ENCODE data around the gene VSIR. TPM values are rescaled to one million over a fixed set of nuclear protein-coding genes. Genes with fewer than 3 reads are reported as not detected.

VSIR gene
- polyA plus RNA-seq, 1 experiment: 169 TPM

DNA sequence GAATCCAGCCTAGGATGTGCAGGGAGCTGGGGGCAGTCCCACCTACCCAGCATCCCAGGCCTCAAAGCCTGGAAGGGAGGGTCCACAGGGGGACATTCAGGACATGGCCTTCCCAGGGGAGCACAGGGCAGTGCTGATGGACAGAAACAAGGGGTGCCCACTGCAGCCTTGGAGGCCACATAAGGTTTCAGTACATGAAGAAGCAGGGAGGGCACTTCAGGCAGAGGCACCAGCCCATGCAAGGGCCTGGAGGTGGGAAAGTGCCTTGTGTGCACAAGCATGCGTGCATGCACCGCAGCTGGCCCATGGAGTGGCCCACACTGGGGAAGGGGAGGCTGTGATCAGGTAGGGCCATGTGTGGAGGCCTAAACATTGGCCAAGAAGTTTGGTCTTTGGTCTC lies 62.8 kb downstream of the VSIR start:
- no peaks in the 10 kb centered on the region for H3K36me3 ChIP-seq (ENCODE audit: control insufficient read depth, insufficient read depth, low read length)
- TF ChIP-seq CTCF (IDR thresholded peaks at IDR 0.05; ENCODE audit: insufficient read depth, low read depth, low read length): no peak
- DNase-seq (ENCODE audit: low read depth): no peak
- no peak overlapping the region for H3K4me3 ChIP-seq (ENCODE audit: low read depth, low read length)
- POLR2A ChIA-PET: no interaction called here
- no peaks in the 10 kb centered on the region for H3K27me3 ChIP-seq (ENCODE audit: control insufficient read depth, insufficient read depth, low read length)
- CTCF ChIA-PET: interaction anchor here (2.0 kb wide), 1 partner anchor 101 kb away, joined by 5 read pairs; no protein-coding TSS in a partner anchor

DNA sequence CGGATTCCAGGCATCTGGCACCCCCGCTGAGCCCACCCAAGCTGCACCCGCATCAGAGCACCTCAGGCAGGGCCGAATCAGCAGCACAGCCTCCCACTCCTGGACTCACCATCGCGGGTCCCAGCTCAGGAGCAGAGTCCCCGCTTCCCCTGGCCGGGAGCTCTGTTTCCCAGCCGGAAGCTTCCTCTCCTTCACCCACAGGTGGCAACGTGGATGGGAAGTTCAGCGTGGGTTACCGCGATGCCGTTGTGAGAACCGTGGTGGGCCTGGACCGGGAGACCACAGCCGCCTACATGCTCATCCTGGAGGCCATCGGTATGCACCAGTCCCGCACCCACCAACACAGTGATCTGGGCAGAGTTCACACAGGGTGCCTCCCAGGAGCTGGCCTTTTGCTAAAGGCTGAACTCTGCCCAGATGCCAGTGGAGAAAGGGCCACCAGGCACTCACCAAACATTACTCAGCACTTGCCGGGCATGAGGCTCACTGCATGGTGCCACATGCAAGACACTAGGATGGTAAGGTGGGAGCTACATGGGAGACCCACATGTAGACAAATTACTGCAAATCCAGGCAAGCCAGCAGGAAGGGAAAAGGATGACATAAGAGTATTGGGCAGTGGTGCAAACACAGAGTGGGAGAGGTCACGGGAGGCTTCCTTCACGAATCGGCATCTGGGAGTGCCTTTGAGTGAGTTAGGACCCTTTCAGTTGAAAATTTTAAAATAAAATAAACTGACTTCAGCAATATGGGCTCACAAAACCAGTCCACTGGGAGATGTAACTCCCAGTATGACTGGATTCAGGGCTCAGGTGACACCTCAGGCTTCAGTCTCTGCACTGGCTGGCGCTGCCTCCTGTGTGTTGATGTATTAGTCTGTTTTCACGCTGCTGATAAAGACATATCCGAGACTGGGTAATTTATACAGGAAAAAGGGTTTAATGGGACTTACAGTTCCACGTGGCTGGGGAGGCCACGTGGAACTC lies 64.1 kb downstream of the VSIR start:
- POLR2A ChIA-PET: interaction anchor here (0.6 kb wide), 1 partner anchor 249 kb away, joined by 3 read pairs; no protein-coding TSS in a partner anchor

DNA sequence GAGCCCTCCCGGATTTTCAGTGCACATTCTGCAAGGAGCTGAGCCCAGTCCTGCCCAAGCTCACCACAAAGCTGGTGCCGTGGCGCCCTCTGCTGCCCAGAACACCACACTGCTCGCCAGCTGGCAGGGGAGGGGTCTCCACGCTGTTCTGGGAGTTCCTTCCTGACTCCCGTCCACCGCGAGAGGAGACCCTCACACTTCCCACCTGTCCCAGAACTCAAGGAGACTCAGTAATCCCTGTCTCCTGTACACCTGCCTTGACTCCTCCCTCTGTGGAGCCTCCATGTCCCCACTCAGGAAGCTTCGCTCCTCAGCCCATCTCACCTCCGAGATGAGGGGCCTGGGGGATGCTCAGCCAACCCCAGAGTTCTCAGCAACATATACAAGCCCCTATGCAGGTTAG lies 65.0 kb downstream of the VSIR start:
- DNase-seq (ENCODE audit: low read depth): no peak
- peaks cover 2% of the 10 kb centered on the region; the same call in 1 of the 2 replicates for H3K27me3 ChIP-seq (ENCODE audit: control insufficient read depth, insufficient read depth, low read length)
- ChIA-PET POLR2A (no interaction called here), CTCF (interaction anchor here (0.6 to 6.4 kb wide), 32 partner anchors 10 to 864 kb away, joined by 3 to 93 read pairs (median 4); partner anchors contain the start of genes C10orf105, SLC29A3 and VSIR)
- TF ChIP-seq CTCF (IDR thresholded peaks at IDR 0.05; ENCODE audit: insufficient read depth, low read depth, low read length): peak; percentile 82
- H3K36me3 ChIP-seq (ENCODE audit: control insufficient read depth, insufficient read depth, low read length): no peaks in the 10 kb centered on the region
- H3K4me3 ChIP-seq (ENCODE audit: low read depth, low read length): no peak overlapping the region

More for the DNA sequence above, 64.1 kb downstream of the VSIR start:
- DNase-seq (ENCODE audit: low read depth): no peak
- Histone ChIP-seq H3K4me3 (ENCODE audit: low read depth, low read length) (no peak overlapping the region), H3K36me3 (ENCODE audit: control insufficient read depth, insufficient read depth, low read length) (no peaks in the 10 kb centered on the region), H3K27me3 (ENCODE audit: control insufficient read depth, insufficient read depth, low read length) (no peaks in the 10 kb centered on the region)
- TF ChIP-seq CTCF (IDR thresholded peaks at IDR 0.05; ENCODE audit: insufficient read depth, low read depth, low read length): no peak
- CTCF ChIA-PET: interaction anchor here (0.8 to 6.4 kb wide), 21 partner anchors 9 to 865 kb away, joined by 3 to 93 read pairs (median 5); partner anchors contain the start of genes C10orf105, SLC29A3 and VSIR

DNA sequence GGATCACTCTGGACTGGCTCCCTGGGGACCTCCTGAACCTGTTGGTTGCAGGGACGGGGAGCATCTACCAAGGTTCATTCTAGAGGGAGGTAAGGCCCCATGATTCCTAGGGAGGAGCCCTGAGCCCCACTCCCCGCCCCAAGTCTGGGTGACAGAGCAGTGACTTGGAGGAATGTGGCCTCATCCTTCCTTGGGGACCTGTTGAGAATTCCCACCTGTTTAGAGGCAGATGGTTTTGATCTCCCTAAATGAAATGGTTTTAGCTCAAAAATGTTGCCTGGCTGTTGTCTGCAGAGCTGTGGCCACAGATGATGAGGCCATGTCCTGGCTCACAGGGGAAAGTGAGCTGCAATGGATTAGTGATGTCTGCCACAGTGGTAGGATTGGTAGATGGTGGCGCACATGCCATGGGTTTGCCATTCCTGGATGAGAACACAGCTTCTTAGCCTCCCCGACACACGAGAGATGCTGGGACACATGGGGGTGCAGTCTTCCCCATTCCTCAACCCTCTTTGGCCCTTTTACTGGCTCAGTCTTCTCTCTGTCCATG lies 66.0 kb downstream of the VSIR start:
- no peak for TF ChIP-seq CTCF (IDR thresholded peaks at IDR 0.05; ENCODE audit: insufficient read depth, low read depth, low read length)
- ChIA-PET CTCF (interaction anchor here (0.7 to 6.4 kb wide), 16 partner anchors 11 to 393 kb away, joined by 3 to 93 read pairs (median 6); partner anchors contain the start of genes C10orf105, SLC29A3 and VSIR), POLR2A (no interaction called here)
- H3K27me3 ChIP-seq (ENCODE audit: control insufficient read depth, insufficient read depth, low read length): peaks cover 2% of the 10 kb centered on the region; the same call in 1 of the 2 replicates
- H3K4me3 ChIP-seq (ENCODE audit: low read depth, low read length): no peak overlapping the region
- H3K36me3 ChIP-seq (ENCODE audit: control insufficient read depth, insufficient read depth, low read length): no peaks in the 10 kb centered on the region
- no peak for DNase-seq (ENCODE audit: low read depth)
